ENCODE data around the gene OR10A3.

GRCh38 chr11:7896009-7896785, 45.3 kb downstream of the OR10A3 start:
- TF ChIP-seq CTCF (IDR thresholded peaks at IDR 0.05) (no peak), EZH2phosphoT487 (IDR thresholded peaks at IDR 0.05) (no peak)
